A549 treated with CORT108297 at 1 μM for 4 hours (cell line): Measurements from ENCODE around the gene NUBP2. TPM values are rescaled to one million over a fixed set of nuclear protein-coding genes. Genes with fewer than 3 reads are reported as not detected.

Source experiments
- total RNA-seq: library from RNA; stranded (reverse); fragments of 200-300 nt; extraction: Qiagen RNA extraction; gene quantifications from 5 replicates; pipeline ENCODE4 v1.2.3, GENCODE V29; 2022

Gene NUBP2, protein sequence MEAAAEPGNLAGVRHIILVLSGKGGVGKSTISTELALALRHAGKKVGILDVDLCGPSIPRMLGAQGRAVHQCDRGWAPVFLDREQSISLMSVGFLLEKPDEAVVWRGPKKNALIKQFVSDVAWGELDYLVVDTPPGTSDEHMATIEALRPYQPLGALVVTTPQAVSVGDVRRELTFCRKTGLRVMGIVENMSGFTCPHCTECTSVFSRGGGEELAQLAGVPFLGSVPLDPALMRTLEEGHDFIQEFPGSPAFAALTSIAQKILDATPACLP
- total RNA-seq, result 57.1 to 94.6 TPM (median 90.2 TPM) in 5 replicates

DNA sequence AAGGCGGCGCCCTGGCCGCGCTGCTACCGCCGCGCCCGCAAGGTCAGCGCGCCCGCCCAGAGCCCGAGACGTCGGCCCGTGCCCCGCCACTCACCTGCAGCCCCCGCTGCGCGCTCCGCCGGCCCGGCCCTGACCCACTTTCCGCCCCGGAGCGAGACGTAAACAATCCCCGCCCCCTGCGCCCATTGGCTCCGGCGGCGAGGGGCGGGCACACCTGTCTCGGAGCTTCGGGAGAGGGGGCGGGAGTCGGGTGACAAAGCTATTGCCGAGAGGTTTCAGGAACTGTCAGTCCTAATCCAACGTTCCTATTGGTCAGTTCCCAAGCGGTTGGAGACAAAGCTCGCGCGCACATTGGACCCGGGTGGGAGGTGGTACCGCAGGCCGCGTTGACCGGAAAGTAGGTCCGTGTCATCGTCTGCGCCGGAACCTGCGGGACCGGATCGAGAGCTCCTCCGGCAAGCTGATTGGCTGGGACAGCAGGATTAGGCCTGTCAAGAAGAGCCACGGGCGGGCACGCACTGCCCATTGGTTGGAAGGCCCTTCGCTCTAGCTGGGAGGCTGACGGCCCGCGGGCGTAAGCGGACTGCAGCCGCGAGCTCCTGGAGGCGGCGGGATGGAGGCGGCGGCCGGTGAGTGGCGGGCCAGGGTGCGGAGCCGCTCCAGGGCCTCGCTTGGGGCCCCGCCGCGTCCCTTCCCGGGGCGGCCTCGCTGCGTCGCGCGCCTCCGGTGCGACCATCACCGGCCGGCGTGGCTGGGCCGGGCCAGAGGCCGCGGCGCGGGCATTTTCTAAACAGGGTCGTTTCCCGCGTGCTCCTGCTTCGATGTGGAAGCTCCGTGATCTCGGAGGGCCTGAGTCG, at the start of gene NUBP2, which contains the start of gene SPSB3:
Gene NUBP2, plus strand, starts transcription at position 553 of the 857 bp plus-strand sequence. Its CDS starts 61 bp downstream, at position 614.
Gene SPSB3, minus strand, starts transcription at position 164 of the 857 bp plus-strand sequence. CDS start 1,088 bp downstream, outside the sequence.

DNA sequence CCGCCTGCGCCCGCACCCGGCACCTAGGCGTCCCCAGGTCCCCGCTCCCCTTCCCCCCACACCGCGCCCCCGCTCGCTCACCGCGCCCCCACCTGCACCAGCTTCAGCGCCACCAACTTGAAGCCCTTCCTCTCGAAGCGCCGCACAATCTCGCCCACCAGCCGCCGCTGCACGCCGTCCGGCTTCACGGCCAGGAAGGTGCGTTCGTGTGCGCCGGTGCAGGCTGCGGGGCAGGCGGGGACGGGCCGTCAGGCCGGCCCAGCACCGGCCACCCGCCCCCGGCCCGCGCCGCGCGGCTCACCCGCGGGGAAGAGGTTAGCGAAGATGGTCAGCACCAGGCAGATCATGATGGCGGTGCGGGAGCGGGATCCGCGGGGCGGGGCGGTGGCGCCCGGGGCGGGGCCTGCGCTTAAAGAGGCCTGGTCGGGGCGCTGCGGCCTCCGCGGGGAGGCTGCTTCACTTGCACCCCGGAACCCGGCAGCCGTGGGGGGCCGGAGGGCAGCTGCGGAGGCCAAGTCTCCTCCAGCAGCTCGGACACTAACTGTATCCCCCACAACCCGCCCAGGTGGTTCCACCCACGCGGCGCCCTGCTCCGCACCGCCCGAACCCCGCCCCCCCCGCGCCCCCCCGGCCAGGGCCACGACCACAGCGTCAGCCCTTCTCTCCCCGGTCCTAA, 11.4 kb upstream of the NUBP2 start, which contains the start of gene NME3:
Gene NME3, minus strand, starts transcription at position 356 of the 676 bp plus-strand sequence. Its CDS starts 9 bp downstream, at position 347.

DNA sequence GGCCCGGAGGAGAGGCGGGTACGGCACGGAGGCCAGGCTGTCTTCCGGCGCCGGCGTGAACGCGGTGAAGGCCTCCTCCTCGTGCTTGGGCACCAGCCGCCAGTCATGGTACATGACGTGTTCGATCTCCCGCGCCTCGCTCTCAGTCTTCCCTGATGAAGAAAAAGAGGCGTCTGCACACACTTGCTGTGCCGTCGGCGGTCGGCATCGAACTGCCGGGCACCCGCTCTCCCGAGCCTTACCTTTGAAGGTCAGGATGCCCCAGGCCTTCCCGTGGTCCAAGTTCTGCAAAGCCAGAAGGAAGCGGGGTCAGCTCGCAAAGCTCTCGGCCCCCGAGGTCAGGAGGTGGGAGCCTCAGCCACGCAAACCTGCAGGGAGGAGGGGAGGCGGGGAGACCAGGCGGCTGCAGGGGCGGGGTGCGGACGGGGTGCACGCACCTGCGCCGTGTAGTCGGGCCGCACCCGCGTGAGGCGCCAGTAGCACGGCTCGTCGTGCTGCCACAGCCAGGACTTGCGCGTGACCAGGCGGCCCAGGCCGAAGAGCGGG, 10.3 kb upstream of the NUBP2 start, which contains the start of gene EME2:
Gene EME2, plus strand, starts transcription at position 449 of the 546 bp plus-strand sequence. CDS start 418 bp downstream, outside the sequence.

DNA sequence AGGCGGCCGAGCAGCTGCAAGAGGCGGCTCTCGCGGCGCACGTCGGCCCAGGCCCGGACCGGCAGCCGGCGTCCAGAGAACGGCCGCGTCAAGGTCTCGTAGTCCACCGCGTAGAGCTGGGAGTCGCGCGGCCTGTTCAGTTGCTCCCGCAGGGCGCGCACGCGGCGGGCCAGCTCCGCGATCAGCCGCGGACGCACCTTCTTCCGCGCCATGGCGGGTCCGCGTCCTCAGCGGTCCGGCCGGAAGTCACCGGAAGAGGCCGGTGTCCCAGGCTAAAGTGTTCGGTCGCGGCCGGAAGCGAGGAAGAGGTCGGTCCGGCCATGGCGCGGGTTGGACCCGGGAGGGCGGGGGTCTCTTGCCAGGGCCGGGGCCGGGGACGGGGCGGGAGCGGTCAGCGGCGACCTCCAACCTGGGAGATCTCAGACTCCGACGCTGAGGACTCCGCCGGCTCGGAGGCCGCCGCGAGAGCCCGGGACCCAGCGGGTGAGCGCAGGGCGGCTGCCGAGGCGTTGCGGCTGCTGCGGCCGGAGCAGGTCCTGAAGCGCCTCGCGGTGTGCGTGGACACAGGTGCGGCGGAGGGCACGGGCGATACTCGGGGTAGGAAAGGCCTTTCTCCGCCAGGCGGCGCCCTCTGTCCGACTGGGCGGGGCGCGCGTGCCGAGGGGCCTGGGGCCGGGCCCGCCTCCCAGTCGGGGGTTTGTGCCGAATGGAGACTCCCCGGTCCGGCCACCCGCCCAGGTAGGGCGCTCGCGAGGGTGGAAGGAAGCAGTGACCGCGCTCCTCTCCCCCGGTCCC, 9.7 kb upstream of the NUBP2 start, which contains the start of gene MRPS34:
Gene MRPS34, minus strand, starts transcription at position 227 of the 795 bp plus-strand sequence. Its CDS starts 15 bp downstream, at position 212.

DNA sequence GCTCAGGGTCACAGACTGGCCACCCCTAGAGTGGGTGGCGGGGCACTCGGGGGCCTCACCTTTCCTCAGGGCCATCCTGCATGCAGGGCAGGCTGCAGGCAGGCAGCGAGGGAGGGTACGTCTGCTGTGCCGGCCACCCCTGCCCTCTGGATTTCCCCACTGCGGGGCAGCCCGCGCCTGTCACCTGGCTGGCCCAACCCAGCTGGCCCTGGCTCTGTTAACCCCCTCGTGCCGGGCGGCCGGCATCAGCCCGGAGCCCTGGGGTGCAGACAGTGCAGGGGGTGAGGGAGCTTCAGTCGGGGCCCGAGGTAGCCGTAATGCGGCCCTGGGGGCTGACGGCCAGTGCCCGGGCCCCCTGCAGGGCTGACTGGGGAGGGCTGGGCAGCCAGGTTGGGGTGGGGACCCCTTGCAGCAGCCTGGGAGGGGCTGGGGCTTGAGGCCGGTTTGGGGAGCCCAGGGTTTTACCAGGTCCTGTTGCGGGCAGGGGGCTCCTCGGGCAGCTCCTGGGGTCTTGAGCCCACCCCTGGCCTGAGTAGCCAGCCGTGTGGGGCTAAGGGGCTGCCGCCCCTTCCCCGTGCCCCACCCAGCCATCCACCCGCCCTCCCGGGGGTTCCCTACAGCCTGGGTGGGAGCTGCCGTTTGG, 10.9 kb downstream of the NUBP2 start, which contains the start of gene IGFALS:
Gene IGFALS, minus strand, starts transcription at position 128 of the 643 bp plus-strand sequence. Its CDS starts 53 bp downstream, at position 75.

DNA sequence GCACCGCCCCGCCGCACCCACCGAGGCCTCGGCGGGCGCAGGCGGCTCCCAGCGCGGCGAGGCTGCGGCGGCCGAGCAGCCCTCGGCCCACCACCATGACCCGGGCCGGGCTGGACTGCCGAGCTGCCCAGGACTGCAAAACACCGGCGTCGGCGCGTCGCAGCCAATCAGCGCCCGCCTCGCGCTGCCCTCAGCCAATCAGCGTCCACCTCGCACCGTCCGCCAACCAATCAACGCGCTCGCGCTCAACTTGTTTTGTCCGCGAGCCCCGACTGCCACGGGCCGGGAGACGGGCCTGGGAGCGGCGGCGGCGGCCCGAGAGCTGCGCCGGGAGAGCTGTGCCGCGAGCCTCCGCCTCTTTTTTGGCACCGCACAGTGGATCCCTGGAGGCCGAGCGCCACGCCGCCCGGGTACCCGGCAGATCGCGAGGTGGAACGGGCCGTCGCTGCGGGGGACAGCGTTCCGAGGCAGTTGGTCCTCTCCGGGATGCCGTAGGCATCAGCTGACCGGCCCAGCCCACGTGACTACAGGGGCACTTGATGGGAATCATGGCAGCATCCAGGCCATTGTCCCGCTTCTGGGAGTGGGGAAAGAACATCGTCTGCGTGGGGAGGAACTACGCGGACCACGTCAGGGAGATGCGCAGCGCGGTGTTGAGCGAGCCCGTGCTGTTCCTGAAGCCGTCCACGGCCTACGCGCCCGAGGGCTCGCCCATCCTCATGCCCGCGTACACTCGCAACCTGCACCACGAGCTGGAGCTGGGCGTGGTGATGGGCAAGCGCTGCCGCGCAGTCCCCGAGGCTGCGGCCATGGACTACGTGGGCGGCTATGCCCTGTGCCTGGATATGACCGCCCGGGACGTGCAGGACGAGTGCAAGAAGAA, 44.2 kb downstream of the NUBP2 start, which contains the start of the genes FAHD1 and HAGH:
Gene FAHD1, plus strand, starts transcription at position 516 of the 883 bp plus-strand sequence. Its CDS starts 33 bp downstream, at position 549.
Gene HAGH, minus strand, starts transcription at position 135 of the 883 bp plus-strand sequence. Its CDS starts 38 bp downstream, at position 97.

Other genes starting within 250 kb of the NUBP2 start
- gene TMEM204, start 249.3 kb upstream of the NUBP2 start, total RNA-seq, result not detected in 5 replicates
- 7.8 to 9.4 TPM (median 9.2 TPM) in 5 replicates for gene IFT140, start 170.9 kb upstream of the NUBP2 start, total RNA-seq
- gene CRAMP1, start 170.6 kb upstream of the NUBP2 start, total RNA-seq, result 11.3 to 18.8 TPM (median 17.0 TPM) in 5 replicates
- gene JPT2, start 104.7 kb upstream of the NUBP2 start, total RNA-seq, result 164 to 217 TPM (median 172 TPM) in 5 replicates
- 34.2 to 66.6 TPM (median 61.2 TPM) in 5 replicates for gene MAPK8IP3, start 76.8 kb upstream of the NUBP2 start, total RNA-seq
- gene NME3, start 11.4 kb upstream of the NUBP2 start, total RNA-seq, result 28.9 to 70.0 TPM (median 65.7 TPM) in 5 replicates
- gene EME2, start 10.2 kb upstream of the NUBP2 start, total RNA-seq, result 5.2 to 12.2 TPM (median 10.1 TPM) in 5 replicates
- gene MRPS34, start 9.8 kb upstream of the NUBP2 start, total RNA-seq, result 153 to 277 TPM (median 252 TPM) in 5 replicates
- gene SPSB3, start 389 bp upstream of the NUBP2 start, total RNA-seq, result 15.2 to 28.8 TPM (median 25.6 TPM) in 5 replicates
- 0.04 to 0.13 TPM (median 0.08 TPM) in 3 of 5 replicates, not detected in the others for gene IGFALS, start 10.7 kb downstream of the NUBP2 start, total RNA-seq
- 58.3 to 76.8 TPM (median 69.0 TPM) in 5 replicates for gene HAGH, start 43.9 kb downstream of the NUBP2 start, total RNA-seq
- gene FAHD1, start 44.2 kb downstream of the NUBP2 start, total RNA-seq, result 47.7 to 53.9 TPM (median 52.3 TPM) in 5 replicates
- 1.7 to 2.3 TPM (median 1.9 TPM) in 5 replicates for gene MEIOB, start 89.2 kb downstream of the NUBP2 start, total RNA-seq
- 1.6 to 3.9 TPM (median 3.0 TPM) in 5 replicates for gene HS3ST6, start 135.5 kb downstream of the NUBP2 start, total RNA-seq
- 25.7 to 36.5 TPM (median 34.4 TPM) in 5 replicates for gene MSRB1, start 160.2 kb downstream of the NUBP2 start, total RNA-seq
- gene RPL3L, start 171.7 kb downstream of the NUBP2 start, total RNA-seq, result not detected in 5 replicates
- gene NDUFB10, start 176.6 kb downstream of the NUBP2 start, total RNA-seq, result 230 to 308 TPM (median 254 TPM) in 5 replicates
- 3,823 to 5,639 TPM (median 5,518 TPM) in 5 replicates for gene RPS2, start 181.9 kb downstream of the NUBP2 start, total RNA-seq
- 0.10 TPM in 1 of 5 replicates, not detected in the others for gene RNF151, start 183.9 kb downstream of the NUBP2 start, total RNA-seq
- 32.8 to 46.2 TPM (median 39.0 TPM) in 5 replicates for gene TBL3, start 189.1 kb downstream of the NUBP2 start, total RNA-seq
- 0.09 to 0.52 TPM (median 0.21 TPM) in 5 replicates for gene NOXO1, start 198.5 kb downstream of the NUBP2 start, total RNA-seq
- 21.3 to 45.6 TPM (median 42.0 TPM) in 5 replicates for gene GFER, start 201.2 kb downstream of the NUBP2 start, total RNA-seq
- 5.5 to 9.7 TPM (median 8.2 TPM) in 5 replicates for gene SYNGR3, start 207.0 kb downstream of the NUBP2 start, total RNA-seq
- 45.4 to 65.2 TPM (median 62.1 TPM) in 5 replicates for gene ZNF598, start 226.9 kb downstream of the NUBP2 start, total RNA-seq
- gene NPW, start 236.8 kb downstream of the NUBP2 start, total RNA-seq, result 0.87 to 1.3 TPM (median 1.1 TPM) in 5 replicates
- 43.6 to 63.6 TPM (median 62.0 TPM) in 5 replicates for gene NHERF2, start 243.9 kb downstream of the NUBP2 start, total RNA-seq